CD8-positive, alpha-beta memory T cell (primary cell): ENCODE results near the gene LSM7. TPM values are rescaled to one million over a fixed set of nuclear protein-coding genes. Genes with fewer than 3 reads are reported as not detected.

ENCODE experiments used
- CTCF ChIA-PET: fragments of 350-600 bp; sonication (Branson Sonifier 250); formaldehyde crosslinking; loops from one replicate; lab custom pipeline; 2021; ENCODE audit warnings: antibody characterized with exemption; lab: Charles Lee
- POLR2A ChIA-PET: fragments of 350-600 bp; sonication (Branson Sonifier 250); formaldehyde crosslinking; loops from one replicate; lab custom pipeline; 2021; ENCODE audit warnings: antibody characterized with exemption; lab: Charles Lee
- DNase-seq, 5 donors: peaks; one replicate each; pipeline versions ENCODE4 v3.0.0 to v3.0.0-alpha.2; 2020 to 2022; ENCODE audit warnings: mixed read lengths in 1 of 5
- H3K27ac ChIP-seq: one replicate; pipeline ENCODE4 v1.7.0; 2013; ENCODE audit warnings: low read depth, mild to moderate bottlenecking, low read length, moderate library complexity
- H3K27me3 ChIP-seq: 2 replicates; pipeline ENCODE4 v1.7.0; 2013; ENCODE audit warnings: low read length, mild to moderate bottlenecking; ENCODE audit not compliant: insufficient read depth, poor library complexity, severe bottlenecking
- H3K36me3 ChIP-seq: 2 replicates; pipeline ENCODE4 v1.7.0; 2013; ENCODE audit warnings: mild to moderate bottlenecking, low read length, moderate library complexity; ENCODE audit not compliant: insufficient read depth
- H3K4me1 ChIP-seq: 2 replicates; pipeline ENCODE4 v1.7.0; 2013; ENCODE audit warnings: mild to moderate bottlenecking, low read length, moderate library complexity; ENCODE audit not compliant: insufficient read depth
- H3K4me3 ChIP-seq: 2 replicates; pipeline ENCODE4 v1.7.0; 2013; ENCODE audit warnings: mild to moderate bottlenecking, low read length
- H3K9me3 ChIP-seq: 2 replicates; pipeline ENCODE4 v1.7.0; 2013; ENCODE audit warnings: mild to moderate bottlenecking, low read length
- H3K27ac Mint-ChIP-seq, 8 donors: one replicate each; pipeline ENCODE4 v1.8.0; 2020 to 2021; ENCODE audit warnings: mixed read lengths in 8 of 8, mild to moderate bottlenecking in 6 of 8, inconsistent platforms in 3 of 8, moderate library complexity in 3 of 8
- H3K27me3 Mint-ChIP-seq, 2 donors: one replicate each; pipeline ENCODE4 v1.8.0; 2020 to 2021; ENCODE audit warnings: mixed read lengths in 2 of 2, mild to moderate bottlenecking in 1 of 2, moderate library complexity in 1 of 2
- H3K36me3 Mint-ChIP-seq, 3 donors: one replicate each; pipeline ENCODE4 v1.8.0; 2020 to 2021; ENCODE audit warnings: mixed read lengths in 3 of 3, inconsistent platforms in 1 of 3, mild to moderate bottlenecking in 1 of 3
- H3K4me1 Mint-ChIP-seq, 3 donors: one replicate each; pipeline ENCODE4 v1.8.0; 2020 to 2021; ENCODE audit warnings: mixed read lengths in 3 of 3, inconsistent platforms in 1 of 3, mild to moderate bottlenecking in 1 of 3
- H3K4me3 Mint-ChIP-seq, 7 donors: one replicate each; pipeline ENCODE4 v1.8.0; 2020 to 2021; ENCODE audit warnings: mixed read lengths in 7 of 7, mild to moderate bottlenecking in 6 of 7, moderate library complexity in 4 of 7, inconsistent platforms in 2 of 7
- H3K9me3 Mint-ChIP-seq, 5 donors: one replicate each; pipeline ENCODE4 v1.8.0; 2020 to 2022; ENCODE audit warnings: mixed read lengths in 5 of 5, mild to moderate bottlenecking in 3 of 5, moderate library complexity in 2 of 5, inconsistent platforms in 1 of 5
- polyA plus RNA-seq: library from polyadenylated mRNA; unstranded; fragments of 300-500 nt; fragmentation: Illumina TruSeq; gene quantifications from one replicate; pipeline ENCODE4 v1.2.3, GENCODE V29; 2021
- total RNA-seq, 2 experiments: library from RNA; stranded (reverse); gene quantifications; one replicate each; pipeline ENCODE4 v1.2.3, GENCODE V29; 2021

LSM7 gene
- total and polyA plus RNA-seq, 3 experiments from 2014 or later = 162 to 168 (median 163) TPM

DNA sequence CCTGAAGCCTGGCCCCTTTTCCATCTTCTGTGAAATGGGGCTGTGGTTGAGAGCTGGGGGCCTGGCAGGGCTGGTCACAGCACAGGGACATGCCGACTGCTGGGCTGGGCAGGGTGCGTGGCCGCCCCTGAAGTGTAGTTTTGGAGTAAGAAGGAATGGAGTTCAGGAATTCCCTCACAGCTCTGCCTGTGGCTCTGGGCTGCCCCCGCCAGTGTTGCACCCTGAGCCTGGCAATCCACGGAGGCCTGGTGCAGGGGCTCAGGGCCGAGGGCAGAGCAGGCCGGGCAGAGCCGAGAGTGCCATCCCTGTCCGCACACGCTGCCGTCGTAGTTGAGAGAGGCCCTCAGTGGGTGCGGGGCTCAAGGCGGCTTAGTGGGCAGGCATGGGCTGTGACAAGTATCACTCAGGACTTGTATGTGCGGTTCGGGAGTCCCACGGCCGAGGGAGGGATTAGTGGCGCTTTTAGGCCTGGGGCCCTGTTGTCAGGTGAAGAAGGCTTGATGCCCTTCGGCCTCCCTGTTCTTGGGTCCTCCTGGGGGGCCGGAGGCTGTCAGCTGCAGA, 9.7 kb upstream of the LSM7 start:
- ChIA-PET CTCF (no interaction called here), POLR2A (no interaction called here)
- no peaks in the 10 kb centered on the region for H3K4me1 ChIP-seq

GRCh38 chr19:2337329-2337707, 8.9 kb upstream of the LSM7 start:
- no peaks in the 10 kb centered on the region for H3K9me3 ChIP-seq
- no peak overlapping the region for H3K27ac ChIP-seq
- ChIA-PET CTCF (no interaction called here), POLR2A (no interaction called here)
- Mint-ChIP-seq H3K36me3 (peaks cover 0 to 20% (median 0%) of the 10 kb centered on the region in 3 donors), H3K4me3 (no peak overlapping the region), H3K4me1 (peaks cover 7 to 11% (median 9%) of the 10 kb centered on the region in 3 donors), H3K9me3 (no peaks in the 10 kb centered on the region), H3K27ac (no peak overlapping the region), H3K27me3 (no peaks in the 10 kb centered on the region)
- no peaks in the 10 kb centered on the region for H3K27me3 ChIP-seq
- DNase-seq = no peak
- H3K4me3 ChIP-seq = no peak overlapping the region
- H3K36me3 ChIP-seq = no peaks in the 10 kb centered on the region
- peaks cover 6% of the 10 kb centered on the region for H3K4me1 ChIP-seq

More for the DNA sequence above, 9.7 kb upstream of the LSM7 start:
- Mint-ChIP-seq H3K36me3 (peaks cover 0 to 20% (median 0%) of the 10 kb centered on the region in 3 donors), H3K4me3 (no peak overlapping the region), H3K4me1 (peaks cover 7 to 9% (median 9%) of the 10 kb centered on the region in 3 donors), H3K27ac (no peak overlapping the region), H3K27me3 (no peaks in the 10 kb centered on the region), H3K9me3 (no peaks in the 10 kb centered on the region)
- no peaks in the 10 kb centered on the region for H3K36me3 ChIP-seq
- no peak overlapping the region for H3K4me3 ChIP-seq
- no peak overlapping the region for H3K27ac ChIP-seq
- H3K9me3 ChIP-seq = no peaks in the 10 kb centered on the region
- H3K27me3 ChIP-seq = no peaks in the 10 kb centered on the region
- DNase-seq = no peak

DNA sequence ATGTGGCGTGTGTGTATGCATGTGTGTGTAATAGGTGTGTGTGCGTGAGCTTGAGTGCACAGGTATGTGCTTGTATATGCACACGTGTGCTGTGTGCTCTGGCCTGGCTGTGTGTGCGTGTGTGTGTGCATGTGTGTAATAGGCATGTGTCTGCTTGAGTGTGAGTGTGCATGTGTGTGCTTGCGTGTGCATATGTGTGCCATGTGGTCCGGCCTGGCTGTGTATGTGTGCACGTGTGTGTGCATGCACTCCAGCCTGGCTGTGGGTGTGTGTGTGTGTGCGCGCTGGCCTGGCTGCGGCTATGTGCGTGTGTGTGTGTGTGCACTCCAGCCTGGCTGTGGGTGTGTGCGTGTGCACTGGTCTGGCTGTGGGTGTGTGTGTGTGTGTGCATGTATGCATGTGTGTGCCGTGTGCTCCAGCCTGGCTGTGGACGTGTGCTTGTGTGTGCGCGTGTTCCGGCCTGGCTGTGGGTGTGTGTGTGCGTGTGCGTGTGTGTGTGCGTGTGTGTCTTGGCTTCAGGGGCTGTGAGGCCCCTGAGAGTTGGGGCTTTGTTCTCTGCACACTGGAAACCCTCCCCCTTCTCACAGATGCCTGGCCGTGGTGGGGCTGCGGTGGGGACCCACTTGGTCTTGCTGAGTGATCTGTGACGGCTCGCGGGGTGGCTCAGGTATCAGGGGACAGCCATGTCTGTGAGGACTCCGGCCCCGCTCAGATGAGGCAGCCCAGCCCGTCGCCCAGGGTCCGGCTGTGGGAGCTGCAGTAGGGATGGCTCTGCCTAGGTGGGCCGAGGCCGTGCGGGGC, 8.3 kb upstream of the LSM7 start:
- Mint-ChIP-seq H3K4me1 (peaks cover 7 to 17% (median 9%) of the 10 kb centered on the region in 3 donors), H3K4me3 (no peak overlapping the region), H3K27ac (peak overlapping the region in 1 of 8 donors; percentile 81), H3K36me3 (peaks cover 0 to 18% (median 0%) of the 10 kb centered on the region in 3 donors), H3K9me3 (no peaks in the 10 kb centered on the region), H3K27me3 (no peaks in the 10 kb centered on the region)
- Histone ChIP-seq H3K4me1 (peaks cover 12% of the 10 kb centered on the region), H3K9me3 (no peaks in the 10 kb centered on the region), H3K36me3 (no peaks in the 10 kb centered on the region), H3K27ac (no peak overlapping the region), H3K27me3 (no peaks in the 10 kb centered on the region), H3K4me3 (no peak overlapping the region)
- CTCF ChIA-PET = no interaction called here
- POLR2A ChIA-PET = no interaction called here
- peak in 1 of 5 donors; percentile 42 for DNase-seq

DNA sequence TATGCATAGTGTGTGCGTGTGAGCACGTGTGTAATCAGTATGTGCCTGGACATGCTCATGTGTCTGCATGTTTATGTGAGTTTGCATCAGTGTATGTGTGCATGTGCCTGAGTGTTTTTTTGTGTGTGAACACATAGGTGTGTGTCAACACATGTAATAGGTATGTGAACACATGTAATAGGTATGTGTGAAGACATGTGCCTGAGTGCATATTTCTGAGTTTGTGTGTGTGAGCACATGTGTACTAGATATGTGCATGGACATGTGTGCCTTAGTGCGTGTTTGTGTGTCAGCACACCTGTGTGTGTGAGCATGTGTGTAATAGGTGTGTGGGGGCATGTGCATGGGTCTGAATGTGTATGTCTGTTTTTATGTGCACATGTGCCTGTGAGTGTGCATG, 7.5 kb upstream of the LSM7 start:
- peaks cover 20% of the 10 kb centered on the region for H3K4me1 ChIP-seq
- DNase-seq = no peak
- H3K9me3 ChIP-seq = no peaks in the 10 kb centered on the region
- Mint-ChIP-seq H3K4me3 (peak overlapping the region in 1 of 7 donors; percentile 12), H3K36me3 (peaks cover 0 to 14% (median 0%) of the 10 kb centered on the region in 3 donors), H3K27ac (peak overlapping the region in 5 of 8 donors; percentile 15 to 86 (median 81)), H3K4me1 (peaks cover 7 to 24% (median 9%) of the 10 kb centered on the region in 3 donors), H3K9me3 (no peaks in the 10 kb centered on the region), H3K27me3 (no peaks in the 10 kb centered on the region)
- H3K27me3 ChIP-seq = no peaks in the 10 kb centered on the region
- no peaks in the 10 kb centered on the region for H3K36me3 ChIP-seq
- no peak overlapping the region for H3K27ac ChIP-seq
- ChIA-PET CTCF (no interaction called here), POLR2A (no interaction called here)
- no peak overlapping the region for H3K4me3 ChIP-seq

DNA sequence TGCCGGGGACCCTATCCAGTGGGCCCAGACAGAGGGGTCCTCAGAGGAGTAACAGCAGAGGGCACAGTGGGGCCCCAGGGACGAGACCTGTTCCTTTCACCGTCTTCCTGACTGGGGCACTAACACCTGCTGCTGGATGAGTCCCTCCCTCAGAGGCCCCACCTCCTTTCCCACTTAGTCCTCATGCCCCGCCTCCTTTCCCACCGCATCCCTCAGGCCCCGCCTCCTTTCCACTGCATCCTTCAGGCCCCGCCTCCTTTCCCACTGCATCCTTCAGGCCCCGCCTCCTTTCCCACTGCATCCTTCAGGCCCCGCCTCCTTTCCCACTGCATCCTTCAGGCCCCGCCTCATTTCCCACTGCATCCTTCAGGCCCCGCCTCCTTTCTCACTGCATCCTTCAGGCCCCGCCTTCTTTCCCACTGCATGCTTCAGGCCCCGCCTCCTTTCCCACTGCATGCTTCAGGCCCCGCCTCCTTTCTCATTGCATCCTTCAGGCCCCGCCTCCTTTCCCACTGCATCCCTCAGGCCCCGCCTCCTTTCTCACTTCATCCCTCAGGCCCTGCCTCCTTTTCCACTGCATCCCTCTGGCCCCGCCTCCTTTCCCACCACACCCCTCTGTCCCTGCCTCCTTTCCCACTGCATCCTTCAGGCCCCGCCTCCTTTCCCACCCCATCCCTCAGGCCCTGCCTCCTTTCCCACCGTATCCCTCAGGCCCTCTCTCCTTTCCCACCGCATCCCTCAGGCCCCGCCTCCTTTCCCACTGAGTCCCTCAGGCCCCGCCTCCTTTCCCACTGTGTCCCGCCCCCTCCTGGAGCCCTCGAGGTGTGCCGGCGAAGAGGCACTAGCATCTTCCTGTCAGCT, 6.8 kb upstream of the LSM7 start:
- Mint-ChIP-seq H3K36me3 (peaks cover 0 to 14% (median 0%) of the 10 kb centered on the region in 3 donors), H3K27ac (peak overlapping the region in 4 of 8 donors; percentile 15 to 90 (median 60)), H3K9me3 (no peaks in the 10 kb centered on the region), H3K4me1 (peaks cover 9 to 30% (median 11%) of the 10 kb centered on the region in 3 donors), H3K4me3 (peak overlapping the region in 1 of 7 donors; percentile 12), H3K27me3 (peaks cover 0 to under 1% of the 10 kb centered on the region in 2 donors)
- ChIA-PET POLR2A (interaction anchor here (0.5 kb wide), 1 partner anchor 1232 kb away, joined by 3 read pairs; no protein-coding TSS in a partner anchor), CTCF (no interaction called here)
- no peak overlapping the region for H3K4me3 ChIP-seq
- H3K9me3 ChIP-seq = no peaks in the 10 kb centered on the region
- peak in 1 of 5 donors; percentile 51 for DNase-seq
- H3K27me3 ChIP-seq = no peaks in the 10 kb centered on the region
- peaks cover 24% of the 10 kb centered on the region for H3K4me1 ChIP-seq
- H3K27ac ChIP-seq = no peak overlapping the region
- H3K36me3 ChIP-seq = no peaks in the 10 kb centered on the region

DNA sequence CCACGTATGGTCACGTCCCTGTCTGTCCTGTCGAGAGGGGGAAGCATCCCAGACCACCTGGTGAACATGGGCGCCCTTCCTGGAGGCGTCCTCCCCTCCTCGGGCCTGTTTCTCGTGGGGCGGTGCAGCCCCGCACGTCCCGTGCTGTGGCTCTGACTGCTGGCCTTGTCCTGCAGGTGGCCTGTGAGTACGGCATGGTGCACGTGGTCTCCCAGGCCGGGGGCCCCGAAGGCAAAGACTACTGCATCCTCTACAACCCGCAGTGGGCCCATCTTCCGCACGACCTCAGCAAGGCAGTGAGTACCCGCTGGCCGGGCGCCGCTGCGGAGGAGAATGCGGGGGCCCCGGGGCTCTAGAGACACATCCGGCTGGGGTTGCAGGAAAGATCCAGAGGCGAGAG, 6.0 kb upstream of the LSM7 start:
- DNase-seq = no peak
- H3K27me3 ChIP-seq = no peaks in the 10 kb centered on the region
- ChIA-PET CTCF (no interaction called here), POLR2A (no interaction called here)
- H3K27ac ChIP-seq = no peak overlapping the region
- no peaks in the 10 kb centered on the region for H3K36me3 ChIP-seq
- peaks cover 28% of the 10 kb centered on the region for H3K4me1 ChIP-seq
- H3K4me3 ChIP-seq = no peak overlapping the region
- peaks cover 0 to 2% of the 10 kb centered on the region in 2 donors for H3K27me3 Mint-ChIP-seq
- H3K9me3 ChIP-seq = no peaks in the 10 kb centered on the region
- H3K4me1 Mint-ChIP-seq = peaks cover 14 to 37% (median 17%) of the 10 kb centered on the region in 3 donors
- H3K36me3 Mint-ChIP-seq = peaks cover 0 to 17% (median 0%) of the 10 kb centered on the region in 3 donors
- H3K27ac Mint-ChIP-seq = peak overlapping the region in 1 of 8 donors; percentile 26
- no peaks in the 10 kb centered on the region for H3K9me3 Mint-ChIP-seq
- H3K4me3 Mint-ChIP-seq = no peak overlapping the region

DNA sequence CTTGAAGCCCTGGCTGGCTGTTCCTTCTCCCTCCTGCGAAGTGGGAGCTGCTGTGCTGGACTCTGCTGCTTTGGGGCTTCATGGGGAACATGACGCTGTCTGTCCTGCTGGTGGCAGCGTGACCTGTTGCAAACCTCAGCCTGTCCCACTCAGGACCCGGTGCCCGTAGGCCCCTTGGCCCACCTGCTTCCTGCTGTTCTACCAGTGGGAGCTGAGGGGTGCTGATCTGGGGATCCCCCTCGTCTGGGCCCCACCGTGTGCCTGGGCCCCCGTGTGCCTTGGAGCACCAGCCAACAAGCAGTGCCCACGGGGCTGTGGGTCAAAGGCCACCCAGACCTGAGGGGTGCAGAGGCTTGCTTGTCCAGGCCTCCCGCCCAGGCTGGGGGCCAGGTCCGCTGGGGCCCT, 5.4 kb upstream of the LSM7 start:
- H3K27ac Mint-ChIP-seq = peak overlapping the region in 1 of 8 donors; percentile 89

More for the DNA sequence above, 5.4 kb upstream of the LSM7 start:
- Histone ChIP-seq H3K9me3 (no peaks in the 10 kb centered on the region), H3K27me3 (no peaks in the 10 kb centered on the region), H3K4me3 (no peak overlapping the region), H3K4me1 (peaks cover 33% of the 10 kb centered on the region), H3K27ac (no peak overlapping the region), H3K36me3 (no peaks in the 10 kb centered on the region)
- Mint-ChIP-seq H3K4me3 (no peak overlapping the region), H3K27me3 (peaks cover 0 to 2% of the 10 kb centered on the region in 2 donors), H3K4me1 (peaks cover 18 to 42% (median 21%) of the 10 kb centered on the region in 3 donors), H3K36me3 (peaks cover 0 to 17% (median 0%) of the 10 kb centered on the region in 3 donors), H3K9me3 (no peaks in the 10 kb centered on the region)
- CTCF ChIA-PET = no interaction called here
- DNase-seq = no peak
- POLR2A ChIA-PET = no interaction called here
